Iris pigment epithelial cell (primary cell): Measurements from ENCODE around the gene NDUFB1.

Experiments
- DNase-seq: peaks from one replicate; pipeline ENCODE4 v3.0.0-alpha.2; 2011; ENCODE audit warnings: low read depth

The NDUFB1 gene

GRCh38 chr14:92093320-92093719, 28.2 kb downstream of the NDUFB1 start:
- no peak for DNase-seq

GRCh38 chr14:92088494-92088893, 33.0 kb downstream of the NDUFB1 start:
- no peak for DNase-seq

GRCh38 chr14:92074555-92074954, 47.0 kb downstream of the NDUFB1 start:
- DNase-seq, result peak; percentile 45
